ENCODE results near the gene AEBP1.

The AEBP1 gene

DNA sequence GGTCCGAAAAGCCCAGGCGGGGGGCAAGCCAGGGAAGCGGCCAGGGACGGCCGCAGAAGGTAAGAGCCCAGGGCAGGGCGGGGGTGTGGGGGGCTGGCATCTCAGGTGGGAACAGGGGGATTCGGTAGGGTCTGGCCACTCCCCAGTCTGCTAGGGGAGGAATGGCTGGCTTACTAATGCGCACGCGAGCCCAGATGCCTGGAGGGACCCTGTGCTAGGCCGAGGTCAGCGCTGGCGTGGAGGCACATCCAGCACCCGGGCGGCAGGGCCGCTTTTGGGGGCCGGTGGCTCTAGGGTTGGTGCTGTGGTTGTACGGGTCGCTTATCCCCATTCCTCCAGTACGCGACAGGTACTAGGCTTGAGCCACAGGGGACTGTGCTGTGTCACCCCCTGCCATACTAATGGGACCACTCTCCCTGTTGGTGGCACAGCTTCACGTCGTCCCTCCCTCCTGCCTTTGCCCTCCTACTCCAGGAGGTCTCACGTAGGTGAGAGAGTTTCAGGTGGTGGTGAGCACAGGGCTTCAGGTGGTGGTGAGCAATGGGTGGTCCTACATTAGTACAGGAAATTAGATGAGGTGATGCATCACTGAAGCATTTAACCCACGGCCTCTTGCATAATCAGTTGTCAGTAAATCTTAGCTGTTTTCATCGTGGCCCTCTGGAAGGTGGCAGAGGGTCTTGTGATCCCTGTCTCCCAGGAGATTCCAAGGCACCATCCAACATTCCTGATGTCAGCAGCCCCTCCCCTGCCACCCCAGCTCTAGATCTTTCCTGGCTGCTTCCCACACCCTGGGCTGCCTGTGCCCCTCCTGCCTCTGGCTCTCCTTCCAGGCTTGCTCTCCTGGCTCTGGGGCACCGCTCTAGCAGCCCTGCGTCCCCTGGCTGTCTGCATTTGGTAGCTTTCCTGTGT lies 971 bp downstream of the AEBP1 start:
- no peak for DNase-seq (ENCODE audit: low read depth)

DNA sequence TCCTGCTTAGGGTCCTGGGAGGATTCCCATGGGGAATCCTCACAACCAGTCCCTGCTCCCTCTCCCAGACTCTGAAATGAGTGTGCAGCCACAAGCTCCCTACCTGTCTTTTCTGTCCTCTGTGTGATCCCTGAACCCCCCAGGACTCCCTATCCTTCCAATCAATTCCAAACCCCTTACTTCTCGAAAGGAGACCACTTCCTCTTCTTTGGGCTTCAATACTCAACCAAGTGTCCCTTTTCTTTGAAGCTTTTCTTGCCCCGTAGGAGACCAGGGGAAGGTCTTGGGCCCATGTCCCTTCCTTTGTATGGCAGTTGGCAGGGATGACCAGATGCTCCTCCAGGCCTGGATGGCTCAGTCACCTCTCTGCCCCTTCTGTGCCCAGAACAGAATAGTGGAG lies 1.7 kb downstream of the AEBP1 start:
- DNase-seq (ENCODE audit: low read depth): no peak

DNA sequence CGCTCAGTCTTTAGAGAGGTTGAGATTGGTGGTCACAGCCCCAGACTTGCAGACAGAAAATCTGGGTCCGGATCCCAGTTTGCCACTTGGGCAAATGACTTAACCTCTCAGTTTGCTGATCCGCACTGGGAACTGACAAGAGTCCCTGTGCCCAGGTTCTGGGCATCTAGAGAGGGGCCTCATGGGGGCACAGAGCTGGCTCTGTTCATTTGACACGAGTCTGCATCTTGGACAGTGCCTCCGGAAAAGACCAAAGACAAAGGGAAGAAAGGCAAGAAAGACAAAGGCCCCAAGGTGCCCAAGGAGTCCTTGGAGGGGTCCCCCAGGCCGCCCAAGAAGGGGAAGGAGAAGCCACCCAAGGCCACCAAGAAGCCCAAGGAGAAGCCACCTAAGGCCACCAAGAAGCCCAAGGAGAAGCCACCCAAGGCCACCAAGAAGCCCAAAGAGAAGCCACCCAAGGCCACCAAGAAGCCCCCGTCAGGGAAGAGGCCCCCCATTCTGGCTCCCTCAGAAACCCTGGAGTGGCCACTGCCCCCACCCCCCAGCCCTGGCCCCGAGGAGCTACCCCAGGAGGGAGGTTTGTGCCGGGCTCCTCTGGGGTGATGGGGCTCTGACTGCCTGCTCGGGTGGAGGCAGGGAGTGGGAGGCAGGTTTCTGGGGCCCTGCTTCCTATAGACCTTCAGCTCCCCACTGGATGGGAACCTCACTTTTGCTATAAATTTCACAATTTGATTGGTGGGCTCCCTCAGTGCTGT lies 2.3 kb downstream of the AEBP1 start:
- no peak for DNase-seq (ENCODE audit: low read depth)

DNA sequence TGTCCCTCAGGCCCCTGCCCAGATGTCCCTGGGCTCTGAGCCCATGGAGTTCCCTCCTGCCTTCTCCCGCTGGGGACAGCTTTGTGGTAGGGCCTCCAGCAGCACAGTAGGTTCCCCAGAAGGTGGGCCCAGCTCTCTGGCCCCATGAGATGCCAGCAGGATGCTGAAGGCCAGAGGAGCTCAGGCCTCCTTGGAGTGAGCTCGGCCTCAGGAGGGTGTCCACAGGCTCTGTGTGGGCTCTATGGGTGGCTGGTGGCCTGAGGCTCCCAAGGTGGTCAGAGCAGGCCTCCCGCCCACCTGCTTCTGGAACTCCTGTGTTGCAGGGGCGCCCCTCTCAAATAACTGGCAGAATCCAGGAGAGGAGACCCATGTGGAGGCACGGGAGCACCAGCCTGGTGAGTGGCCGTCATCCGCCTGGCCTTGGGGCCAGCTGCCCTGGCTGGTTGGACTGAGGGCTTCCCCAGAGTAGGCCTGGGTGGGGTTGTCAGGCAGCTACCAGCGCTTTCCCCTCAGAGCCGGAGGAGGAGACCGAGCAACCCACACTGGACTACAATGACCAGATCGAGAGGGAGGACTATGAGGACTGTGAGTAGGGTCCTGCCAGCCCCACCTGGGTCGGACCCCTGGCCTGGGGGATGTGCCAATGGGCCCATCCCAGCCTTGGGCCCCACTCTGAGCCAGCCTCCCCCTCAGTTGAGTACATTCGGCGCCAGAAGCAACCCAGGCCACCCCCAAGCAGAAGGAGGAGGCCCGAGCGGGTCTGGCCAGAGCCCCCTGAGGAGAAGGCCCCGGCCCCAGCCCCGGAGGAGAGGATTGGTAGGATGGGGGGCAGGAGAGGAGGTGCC lies 3.2 kb downstream of the AEBP1 start:
- no peak for DNase-seq (ENCODE audit: low read depth)

- no peak for DNase-seq (ENCODE audit: low read depth)
Measured at GRCh38 chr7:44107961-44108767, 4.0 kb downstream of the AEBP1 start.

DNA sequence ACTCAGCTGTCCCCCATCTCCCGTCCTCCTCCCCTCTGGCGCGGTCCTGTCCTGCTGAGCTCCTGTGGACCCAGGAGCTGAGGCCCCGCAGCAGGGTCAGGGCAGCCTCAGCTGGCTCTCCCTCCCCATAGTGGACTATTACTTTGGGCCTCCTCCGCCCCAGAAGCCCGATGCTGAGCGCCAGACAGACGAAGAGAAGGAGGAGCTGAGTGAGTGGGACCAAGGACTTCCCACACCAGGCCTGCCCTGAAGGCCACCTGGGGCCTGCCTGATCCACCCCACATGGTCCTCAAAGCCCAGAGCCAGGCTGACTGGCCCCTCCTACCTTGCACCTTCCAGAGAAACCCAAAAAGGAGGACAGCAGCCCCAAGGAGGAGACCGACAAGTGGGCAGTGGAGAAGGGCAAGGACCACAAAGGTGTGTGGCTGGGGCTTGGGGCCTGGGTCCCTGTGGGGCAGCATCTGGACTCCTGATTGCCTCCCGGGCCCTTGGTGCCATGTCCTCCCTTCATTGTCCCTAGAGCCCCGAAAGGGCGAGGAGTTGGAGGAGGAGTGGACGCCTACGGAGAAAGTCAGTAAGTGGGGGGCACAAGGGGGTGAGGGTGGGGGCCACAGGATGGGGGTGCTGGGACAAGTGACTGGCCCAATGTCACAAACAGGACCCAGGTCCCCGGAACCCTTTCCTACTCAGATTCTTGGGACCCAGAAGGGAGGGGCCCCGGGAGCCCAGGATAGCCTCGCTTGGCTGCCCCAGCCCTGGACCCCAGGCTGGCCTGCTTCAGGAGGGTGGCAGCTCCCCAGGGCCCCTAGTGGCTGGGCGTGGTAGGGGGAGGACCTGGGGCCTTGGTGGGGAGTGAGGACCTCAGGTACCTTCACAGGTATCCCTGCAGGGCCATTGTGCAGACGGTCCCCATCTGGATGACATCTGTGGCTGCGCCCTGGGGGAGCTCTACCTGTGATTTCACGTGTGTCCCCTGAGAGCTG lies 4.9 kb downstream of the AEBP1 start:
- DNase-seq (ENCODE audit: low read depth): no peak

DNA sequence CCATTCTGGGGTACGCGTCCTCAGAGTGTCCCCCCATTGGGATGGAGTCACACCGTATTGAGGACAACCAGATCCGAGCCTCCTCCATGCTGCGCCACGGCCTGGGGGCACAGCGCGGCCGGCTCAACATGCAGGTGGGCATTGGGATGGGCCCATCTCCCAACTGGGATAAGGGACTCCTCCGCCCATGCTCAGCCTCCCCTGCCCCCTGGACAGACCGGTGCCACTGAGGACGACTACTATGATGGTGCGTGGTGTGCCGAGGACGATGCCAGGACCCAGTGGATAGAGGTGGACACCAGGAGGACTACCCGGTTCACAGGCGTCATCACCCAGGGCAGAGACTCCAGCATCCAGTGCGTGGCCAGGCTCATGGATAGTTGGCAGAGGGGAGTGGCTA lies 5.8 kb downstream of the AEBP1 start:
- DNase-seq (ENCODE audit: low read depth): no peak

DNA sequence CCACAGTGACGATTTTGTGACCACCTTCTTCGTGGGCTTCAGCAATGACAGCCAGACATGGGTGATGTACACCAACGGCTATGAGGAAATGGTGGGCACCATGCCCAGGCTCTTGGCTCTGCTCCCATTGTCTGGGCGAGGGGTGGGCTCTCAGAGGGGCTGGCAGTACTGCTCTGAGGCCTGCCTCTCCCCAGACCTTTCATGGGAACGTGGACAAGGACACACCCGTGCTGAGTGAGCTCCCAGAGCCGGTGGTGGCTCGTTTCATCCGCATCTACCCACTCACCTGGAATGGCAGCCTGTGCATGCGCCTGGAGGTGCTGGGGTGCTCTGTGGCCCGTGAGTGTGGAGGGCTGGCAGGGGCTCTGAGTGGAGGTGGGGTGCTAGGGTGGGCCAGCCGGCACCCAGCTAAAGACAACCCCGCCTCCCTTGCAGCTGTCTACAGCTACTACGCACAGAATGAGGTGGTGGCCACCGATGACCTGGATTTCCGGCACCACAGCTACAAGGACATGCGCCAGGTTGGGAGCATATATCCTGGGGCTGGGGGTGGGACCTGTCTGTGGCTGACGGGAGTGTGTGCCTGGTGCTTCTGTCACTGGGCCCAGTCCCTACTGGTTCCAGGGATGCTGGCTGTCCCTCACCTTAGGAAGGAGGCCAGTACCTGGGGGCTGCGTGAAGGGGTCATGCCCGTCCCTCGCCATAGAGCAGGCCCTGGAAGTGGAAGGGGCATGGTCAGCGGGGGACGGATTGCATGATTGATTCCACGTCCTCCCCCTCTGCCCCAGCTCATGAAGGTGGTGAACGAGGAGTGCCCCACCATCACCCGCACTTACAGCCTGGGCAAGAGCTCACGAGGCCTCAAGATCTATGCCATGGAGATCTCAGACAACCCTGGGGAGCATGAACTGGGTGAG lies 6.8 kb downstream of the AEBP1 start:
- DNase-seq (ENCODE audit: low read depth): no peak

DNA sequence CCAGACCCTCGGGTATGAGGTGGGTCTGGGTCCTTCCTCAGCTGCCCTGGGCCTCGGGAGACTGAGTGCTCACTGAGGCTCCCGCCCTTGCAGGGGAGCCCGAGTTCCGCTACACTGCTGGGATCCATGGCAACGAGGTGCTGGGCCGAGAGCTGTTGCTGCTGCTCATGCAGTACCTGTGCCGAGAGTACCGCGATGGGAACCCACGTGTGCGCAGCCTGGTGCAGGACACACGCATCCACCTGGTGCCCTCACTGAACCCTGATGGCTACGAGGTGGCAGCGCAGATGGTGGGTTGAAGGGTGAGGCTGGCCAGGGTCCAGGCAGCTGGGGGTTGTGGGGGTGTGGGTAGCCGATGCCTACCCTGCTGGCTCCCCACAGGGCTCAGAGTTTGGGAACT lies 7.6 kb downstream of the AEBP1 start:
- no peak for DNase-seq (ENCODE audit: low read depth)

GRCh38 chr7:44112231-44112996 lies 8.3 kb downstream of the AEBP1 start:
- no peak for DNase-seq (ENCODE audit: low read depth)

- DNase-seq (ENCODE audit: low read depth): no peak
Measured at GRCh38 chr7:44112997-44113763, 9.0 kb downstream of the AEBP1 start.

DNA sequence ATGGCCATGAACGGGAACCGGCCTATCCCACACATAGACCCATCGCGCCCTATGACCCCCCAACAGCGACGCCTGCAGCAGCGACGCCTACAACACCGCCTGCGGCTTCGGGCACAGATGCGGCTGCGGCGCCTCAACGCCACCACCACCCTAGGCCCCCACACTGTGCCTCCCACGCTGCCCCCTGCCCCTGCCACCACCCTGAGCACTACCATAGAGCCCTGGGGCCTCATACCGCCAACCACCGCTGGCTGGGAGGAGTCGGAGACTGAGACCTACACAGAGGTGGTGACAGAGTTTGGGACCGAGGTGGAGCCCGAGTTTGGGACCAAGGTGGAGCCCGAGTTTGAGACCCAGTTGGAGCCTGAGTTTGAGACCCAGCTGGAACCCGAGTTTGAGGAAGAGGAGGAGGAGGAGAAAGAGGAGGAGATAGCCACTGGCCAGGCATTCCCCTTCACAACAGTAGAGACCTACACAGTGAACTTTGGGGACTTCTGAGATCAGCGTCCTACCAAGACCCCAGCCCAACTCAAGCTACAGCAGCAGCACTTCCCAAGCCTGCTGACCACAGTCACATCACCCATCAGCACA lies 9.7 kb downstream of the AEBP1 start:
- no peak for DNase-seq (ENCODE audit: low read depth)

GRCh38 chr7:44114586-44115310 lies 10.6 kb downstream of the AEBP1 start:
- DNase-seq (ENCODE audit: low read depth): no peak

- DNase-seq (ENCODE audit: low read depth): no peak
Measured at GRCh38 chr7:44116087-44116788, 12.1 kb downstream of the AEBP1 start.

GRCh38 chr7:44116789-44117666 lies 12.9 kb downstream of the AEBP1 start:
- no peak for DNase-seq (ENCODE audit: low read depth)
